GF-D8 (cell line): ENCODE measurements around the gene SVEP1.

ENCODE experiments used
- DNase-seq: peaks from one replicate; lab custom pipeline; 2025; lab: John Stamatoyannopoulos, UW

The SVEP1 gene

DNA sequence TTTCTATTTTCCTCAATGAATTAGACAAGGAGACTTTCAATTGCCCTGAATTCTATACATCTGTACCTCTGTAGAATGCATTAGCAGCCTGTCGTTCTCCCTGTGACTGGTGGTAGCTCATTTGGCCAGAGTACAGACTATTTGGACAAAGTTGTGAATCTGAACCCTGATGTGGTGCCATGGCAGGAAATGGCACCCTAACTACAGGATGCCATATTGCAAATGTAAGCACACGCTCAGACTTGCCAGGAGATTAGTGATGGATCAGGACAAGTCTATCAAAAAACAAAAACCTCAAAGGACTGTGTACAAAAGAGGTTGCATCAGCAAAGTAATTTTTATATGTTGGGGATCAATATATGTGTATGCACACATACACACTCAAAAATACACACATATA lies 58.3 kb downstream of the SVEP1 start:
- no peak for DNase-seq

DNA sequence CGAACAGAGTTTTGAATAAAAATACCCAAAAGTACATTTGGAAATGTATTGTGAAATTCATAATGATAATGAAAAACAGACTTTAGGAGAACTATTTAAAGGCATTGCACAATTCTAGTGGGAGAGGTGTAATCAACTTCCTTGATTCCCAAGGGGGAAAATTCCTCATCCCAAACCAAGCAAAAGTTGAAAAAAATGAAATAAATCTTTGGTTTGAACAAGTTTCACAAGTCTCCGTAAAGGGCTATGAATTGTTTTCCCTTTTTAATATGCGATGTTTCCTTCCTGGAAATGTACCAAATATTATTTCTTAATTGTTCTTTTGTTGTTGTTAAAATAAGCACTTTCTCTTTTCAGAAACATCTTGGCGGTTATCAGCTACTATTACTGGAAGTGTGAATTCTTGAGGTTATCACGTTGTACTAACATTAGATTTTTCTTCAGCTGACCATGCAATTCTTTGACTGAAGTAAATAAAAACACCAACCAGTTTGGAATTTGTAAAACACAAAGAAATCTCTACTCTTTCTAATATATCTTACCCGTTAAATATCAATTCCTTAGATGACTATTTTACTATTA lies 59.3 kb downstream of the SVEP1 start:
- no peak for DNase-seq

DNA sequence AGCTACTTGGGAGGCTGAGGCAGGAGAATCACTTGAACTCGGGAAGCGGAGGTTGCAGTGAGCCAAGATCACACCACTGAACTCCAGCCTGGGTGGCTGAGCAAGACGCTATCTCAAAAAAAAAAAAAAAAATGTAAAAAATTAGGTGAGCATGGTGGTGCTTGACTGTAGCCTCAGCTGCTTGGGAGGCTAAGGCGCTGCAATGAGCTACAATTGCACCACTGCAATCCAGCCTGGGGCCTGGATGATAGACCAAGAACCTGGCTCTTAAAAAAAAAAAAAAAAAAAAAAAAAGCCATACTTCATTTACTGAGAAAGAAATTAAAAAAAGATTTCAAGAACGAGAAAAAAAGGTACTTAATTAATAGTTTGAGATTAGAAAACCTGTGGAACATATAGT lies 62.1 kb downstream of the SVEP1 start:
- DNase-seq = no peak

DNA sequence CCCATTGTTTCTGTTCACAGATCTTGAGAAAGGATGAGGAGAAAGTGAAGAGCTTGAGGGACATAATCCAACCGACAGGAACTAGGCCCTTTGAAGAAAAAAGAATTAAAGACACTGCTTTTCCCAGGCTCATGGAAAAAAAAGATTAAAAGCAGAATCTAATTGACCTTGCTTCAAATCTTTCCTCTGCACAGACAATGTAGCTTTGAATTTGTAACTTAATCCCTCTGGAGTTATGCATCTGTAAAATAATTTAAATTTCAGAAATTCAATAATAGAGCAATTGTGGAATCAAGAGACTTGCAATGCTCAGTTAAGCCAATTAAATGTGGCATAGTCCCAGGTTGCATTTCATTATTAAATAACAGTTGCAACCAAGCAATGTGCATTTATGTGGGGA lies 64.6 kb downstream of the SVEP1 start:
- no peak for DNase-seq

DNA sequence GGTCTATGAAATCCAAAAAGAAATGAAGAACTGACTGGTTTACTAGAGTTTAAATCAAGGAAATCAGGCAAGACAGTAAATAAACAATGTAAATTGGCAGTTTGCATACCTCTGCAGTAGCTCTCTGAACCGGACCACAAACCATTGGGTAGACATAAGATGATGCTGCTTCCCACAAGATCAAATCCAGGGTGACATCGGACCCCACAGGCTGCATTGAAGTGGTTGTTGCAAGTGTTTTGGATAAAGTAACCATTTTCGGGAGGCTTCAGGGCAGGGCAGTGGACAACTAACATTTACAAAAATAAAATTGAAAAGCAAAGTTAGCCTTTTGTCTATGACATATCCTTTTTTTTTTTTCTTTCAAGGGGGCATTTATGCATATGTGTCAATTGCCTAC lies 66.7 kb downstream of the SVEP1 start:
- no peak for DNase-seq

DNA sequence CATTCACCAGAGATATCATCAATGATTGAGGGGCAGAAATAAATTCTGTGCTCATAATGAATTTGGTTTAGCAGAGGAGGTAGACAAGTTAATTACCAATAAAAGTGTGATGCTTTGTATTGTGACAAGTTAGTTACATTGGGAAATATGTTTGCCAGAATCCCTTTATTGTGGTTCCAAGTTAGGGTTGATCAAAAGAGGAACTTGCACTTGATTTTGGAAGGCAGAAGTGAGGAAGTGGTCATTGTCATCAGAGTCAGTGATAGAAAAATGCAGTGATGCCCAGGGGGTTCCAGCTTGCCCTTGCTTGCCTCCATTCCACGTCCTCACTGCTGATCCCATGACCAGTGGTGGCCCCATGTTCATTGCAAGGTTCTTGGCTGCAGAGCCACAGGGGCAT lies 69.7 kb downstream of the SVEP1 start:
- DNase-seq = no peak

DNA sequence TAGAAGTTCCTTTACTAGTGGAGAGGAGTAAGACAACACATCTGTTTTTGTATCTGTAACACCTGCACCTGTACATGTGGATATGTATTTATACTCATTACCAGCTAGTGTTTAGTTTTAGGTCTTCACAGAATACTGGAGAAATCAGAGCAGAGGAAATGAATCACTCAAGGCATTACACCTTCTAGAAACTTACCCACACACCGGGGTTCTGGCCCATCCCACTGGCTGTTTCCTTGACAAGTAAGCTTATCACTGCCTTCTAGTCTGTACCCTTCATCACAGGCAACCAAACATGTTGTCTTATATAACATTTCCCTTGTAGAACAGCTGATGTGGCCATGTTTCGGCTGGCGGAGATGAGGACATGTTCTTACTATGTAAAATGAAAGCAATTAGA lies 76.7 kb downstream of the SVEP1 start:
- no peak for DNase-seq

DNA sequence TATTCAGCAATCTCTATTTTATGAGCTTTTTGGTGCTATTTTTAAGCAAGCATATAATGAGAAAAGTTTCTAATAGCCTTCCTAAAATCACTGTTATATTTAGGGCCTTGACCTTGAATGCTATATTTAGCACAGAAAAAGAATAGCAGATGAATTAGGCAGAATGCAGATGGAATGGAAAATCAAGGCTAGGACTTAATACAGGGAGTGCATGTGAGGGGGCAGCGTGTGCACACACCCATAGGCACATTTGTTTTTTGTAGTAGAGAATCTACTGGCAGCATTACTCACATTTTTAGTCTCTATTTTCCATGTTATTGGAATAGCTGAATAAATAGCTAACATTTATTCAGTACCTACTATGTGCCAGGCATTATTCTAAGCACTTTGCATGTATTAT lies 79.9 kb downstream of the SVEP1 start:
- DNase-seq = no peak

DNA sequence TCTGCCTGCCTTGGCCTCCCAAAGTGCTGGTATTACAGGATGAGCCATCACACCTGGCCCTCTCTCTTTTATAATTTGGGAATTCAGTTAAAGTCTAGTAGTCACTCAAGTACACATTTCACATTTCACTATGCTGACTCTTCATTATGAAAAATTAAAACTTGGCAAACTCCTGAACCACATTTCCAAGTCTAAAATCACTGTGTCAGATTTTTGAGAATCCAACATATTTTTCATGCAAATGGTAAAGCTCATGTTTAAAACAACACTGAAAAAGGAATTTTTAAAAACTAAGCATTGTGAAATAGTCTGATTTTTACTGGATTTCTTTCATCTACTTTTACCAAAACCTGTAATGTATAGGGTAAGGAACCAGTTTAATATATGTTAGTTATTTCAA lies 92.3 kb downstream of the SVEP1 start:
- no peak for DNase-seq

DNA sequence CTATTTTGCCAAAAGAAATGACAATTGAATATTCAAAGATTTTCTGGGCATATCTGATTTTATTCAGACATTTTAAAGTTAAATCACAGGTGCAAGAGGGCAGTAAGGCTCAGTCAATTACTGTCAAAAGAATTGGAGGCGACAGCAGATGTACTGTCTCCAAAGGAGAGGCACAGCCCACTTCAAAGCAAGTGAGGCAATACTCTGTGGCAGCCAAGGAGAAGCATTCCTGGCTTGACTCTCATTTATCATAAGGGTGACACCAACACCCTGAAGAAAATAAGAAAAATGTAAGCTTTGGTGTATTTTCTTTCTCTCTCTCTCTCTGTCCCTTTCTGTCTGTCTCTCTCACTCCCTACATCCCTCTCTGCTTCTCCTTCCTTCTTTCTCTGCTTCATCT lies 93.3 kb downstream of the SVEP1 start:
- no peak for DNase-seq

DNA sequence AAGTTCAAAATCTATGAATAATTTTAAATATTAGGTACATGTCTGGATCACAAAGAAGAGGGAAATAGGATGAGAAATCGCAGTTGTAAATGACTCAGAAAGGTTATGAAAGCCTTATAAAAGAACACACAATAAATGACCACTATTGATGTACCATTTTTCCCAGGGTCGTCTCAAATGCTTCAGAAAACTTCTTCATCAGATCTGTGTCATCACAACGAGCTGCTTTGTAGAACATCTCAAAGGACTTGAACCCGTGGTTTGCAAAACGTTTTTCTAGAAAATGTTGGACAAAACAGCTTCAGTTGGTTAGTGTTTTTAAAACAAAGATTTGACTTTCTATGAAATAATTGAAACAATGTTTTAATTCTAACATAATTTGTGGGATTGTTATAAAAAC lies 100.1 kb downstream of the SVEP1 start:
- no peak for DNase-seq

DNA sequence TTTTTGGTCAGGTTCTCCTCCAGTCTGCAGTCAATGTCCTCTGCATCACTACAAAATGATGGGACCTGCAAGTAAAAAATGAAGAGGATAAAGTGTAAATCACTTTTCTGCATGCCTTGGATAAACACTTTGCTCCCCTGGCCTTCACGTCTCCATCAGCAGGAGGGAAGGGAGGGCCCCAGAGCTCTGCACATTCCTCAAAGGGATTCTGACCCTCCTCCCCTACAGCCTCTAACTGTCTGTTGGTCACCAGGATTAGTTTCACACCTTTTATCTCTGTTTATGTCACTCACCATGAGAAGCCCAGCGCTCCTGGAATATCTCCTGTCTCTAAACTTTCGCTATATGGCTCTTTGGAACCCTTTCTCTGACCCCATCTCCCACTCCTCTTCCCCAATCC lies 103.3 kb downstream of the SVEP1 start:
- DNase-seq = no peak

DNA sequence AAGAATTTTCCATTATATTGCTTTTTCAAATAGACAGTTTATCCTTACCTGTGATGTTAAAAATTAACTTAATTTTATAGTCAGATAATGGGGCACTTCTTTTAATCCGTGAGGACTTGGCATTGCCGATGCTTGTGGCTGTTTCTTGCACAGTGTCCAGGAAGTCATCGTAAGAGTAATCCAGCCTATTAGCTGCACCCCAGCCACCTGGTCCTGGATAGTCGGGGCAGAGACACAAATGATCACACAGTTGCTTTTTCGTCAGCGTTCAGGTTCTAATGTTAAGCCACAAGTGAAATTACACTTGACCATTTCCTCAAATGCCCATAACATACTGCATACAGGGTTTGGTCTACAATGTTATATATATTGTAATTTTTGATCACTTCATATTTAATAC lies 107.4 kb downstream of the SVEP1 start:
- no peak for DNase-seq

DNA sequence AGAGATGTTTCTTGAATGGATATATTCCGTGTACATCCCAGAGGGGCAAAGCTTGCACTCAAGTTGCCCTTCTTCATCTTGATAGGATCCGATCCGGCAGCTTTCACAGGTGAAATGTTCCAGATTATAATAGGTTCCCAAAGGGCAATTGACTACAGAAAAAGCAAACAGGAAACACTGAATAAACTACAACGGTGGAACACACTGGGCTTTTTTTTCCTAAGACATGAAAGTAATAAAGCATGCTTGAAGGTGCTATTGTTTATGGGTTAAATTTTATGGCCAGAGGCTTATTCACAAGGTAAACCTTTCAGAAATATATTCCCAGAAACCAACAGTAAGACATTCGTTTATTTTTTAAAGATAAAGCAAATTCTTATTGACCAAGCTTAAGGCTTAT lies 110.6 kb downstream of the SVEP1 start:
- DNase-seq = no peak

DNA sequence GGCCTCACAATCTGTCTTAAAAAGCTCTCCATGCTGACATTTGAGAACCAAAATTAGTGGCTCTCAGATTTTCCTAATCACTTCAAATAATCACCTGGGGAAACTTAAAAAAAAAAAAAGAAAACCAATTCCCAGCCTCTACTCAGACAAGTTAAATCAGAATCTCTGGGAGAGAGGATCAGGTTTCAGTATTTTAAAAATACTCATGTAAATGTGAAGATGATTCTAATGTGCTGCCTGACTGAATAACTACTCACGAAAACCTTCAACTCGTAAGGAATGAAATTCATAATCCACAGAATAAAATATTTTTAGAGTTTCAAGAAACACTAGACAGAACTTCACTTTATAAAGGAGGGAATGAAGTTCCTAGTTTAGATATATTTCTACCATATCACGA lies 114.4 kb downstream of the SVEP1 start:
- no peak for DNase-seq

DNA sequence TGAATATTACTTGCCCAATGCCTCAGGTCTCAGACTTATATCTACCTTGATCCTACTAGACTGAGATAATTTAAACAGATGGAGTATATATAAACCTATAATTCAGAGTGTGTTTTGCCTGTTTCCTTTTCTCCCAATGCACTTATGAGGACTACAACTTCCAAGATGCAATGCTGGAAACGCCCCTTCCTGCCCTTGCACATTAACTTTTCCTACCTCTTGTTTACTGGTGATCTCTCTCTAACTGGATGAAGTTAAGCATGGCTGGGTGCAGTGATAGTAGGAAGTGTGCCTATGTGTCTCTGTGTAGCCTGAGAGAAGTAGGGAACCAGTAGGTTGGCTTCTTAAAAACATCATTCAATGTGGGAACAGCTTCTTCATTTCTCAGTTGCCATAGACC lies 115.2 kb downstream of the SVEP1 start:
- no peak for DNase-seq

DNA sequence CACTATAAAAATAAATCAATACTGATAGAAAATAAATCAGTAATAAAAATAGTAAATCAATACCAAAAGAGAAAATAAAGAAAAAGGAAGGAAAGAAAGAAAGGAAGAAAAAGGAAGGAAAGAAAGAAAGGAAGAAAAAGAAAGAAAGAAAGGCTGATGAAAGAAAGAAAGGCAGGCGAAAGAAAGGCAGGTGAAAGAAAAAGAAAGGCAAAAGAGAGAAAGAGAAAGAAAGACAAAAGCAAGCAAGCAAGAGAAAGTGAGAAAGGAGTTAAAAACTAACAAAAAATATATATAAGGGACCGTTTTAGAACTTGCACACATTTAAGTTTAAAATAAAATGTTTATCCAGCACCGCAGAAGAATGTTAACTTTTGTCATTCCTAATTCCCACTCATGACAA lies 116.0 kb downstream of the SVEP1 start:
- DNase-seq = no peak

DNA sequence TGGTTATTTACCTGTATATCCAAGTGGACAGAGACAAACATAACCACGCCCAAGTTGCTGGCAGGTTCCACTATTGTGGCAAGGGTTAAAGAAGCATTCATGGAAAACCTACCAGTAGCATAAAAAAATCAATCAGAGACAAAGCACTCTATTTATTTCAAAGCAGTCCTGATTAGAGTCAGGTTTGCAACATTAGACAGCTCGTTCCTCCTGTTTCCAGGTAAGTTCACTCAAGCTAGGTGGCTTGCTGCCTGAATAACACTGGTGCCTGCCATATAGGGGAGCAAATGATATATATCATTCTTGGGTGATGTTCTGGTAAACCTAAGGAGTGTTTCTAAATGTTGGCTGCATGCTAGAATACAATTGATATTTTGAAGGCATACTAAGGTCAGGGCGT lies 122.3 kb downstream of the SVEP1 start:
- no peak for DNase-seq

DNA sequence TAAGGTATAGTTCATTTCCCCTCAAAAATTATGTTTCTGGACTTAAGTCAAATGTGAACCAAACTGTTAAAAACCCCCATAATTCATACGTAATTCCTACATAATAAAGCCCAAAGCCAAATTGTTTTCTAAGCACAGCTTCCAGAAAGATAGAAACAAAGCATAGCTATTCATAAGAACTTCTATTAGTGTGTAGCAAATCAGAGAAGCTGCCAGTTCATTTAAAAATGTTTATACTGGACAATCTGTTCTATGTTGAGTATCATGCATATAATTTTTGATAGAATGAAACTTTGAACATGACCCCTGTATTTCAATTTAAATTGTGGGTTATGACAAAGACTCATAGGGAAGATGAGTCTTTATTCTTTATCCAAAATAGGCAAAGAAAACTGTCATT lies 122.9 kb downstream of the SVEP1 start:
- DNase-seq = no peak

DNA sequence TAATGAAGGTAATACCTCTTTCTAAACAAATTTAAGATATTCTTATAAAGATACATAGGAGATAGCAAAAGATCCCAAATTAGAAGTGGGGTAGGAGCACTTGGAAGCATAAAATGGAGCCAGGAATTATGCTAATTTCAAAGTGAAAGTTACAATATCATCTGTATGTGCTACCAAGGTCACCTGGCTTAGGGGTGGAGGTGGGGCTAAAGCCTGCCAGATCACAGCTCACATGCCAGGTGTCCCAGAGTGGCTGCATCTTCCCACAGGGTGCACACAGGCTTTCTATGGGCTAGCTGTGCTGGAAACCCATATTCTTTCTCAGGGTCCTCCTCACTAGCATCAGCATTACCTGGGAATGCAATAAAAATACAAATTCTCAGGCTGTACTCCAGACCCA lies 123.7 kb downstream of the SVEP1 start:
- DNase-seq = no peak

DNA sequence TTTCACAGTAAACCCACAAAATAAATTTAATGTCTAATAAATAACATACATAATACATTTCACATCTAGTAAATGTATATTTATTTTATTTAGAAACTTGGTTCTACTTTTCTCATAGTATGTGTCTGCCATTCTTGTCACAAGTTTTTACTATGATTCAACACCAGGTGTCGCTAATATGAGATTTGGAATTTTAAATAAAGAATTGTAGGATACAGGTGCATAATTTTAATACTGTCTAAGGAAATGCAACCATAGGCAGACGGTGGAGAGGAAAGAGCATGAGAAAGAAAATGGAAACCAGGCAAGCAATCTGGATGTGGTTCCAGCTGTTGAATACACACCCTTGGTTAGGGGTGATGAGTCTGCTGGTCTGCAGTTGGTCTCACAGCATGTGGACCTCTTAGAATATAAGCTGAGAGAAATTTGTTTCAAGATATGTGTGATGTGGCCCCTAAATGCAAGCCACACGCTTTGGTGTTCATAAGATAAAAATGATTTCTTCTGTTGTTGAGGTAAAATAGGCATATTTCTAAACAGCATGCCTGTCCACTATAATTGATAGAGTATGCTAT lies 127.2 kb downstream of the SVEP1 start:
- no peak for DNase-seq

DNA sequence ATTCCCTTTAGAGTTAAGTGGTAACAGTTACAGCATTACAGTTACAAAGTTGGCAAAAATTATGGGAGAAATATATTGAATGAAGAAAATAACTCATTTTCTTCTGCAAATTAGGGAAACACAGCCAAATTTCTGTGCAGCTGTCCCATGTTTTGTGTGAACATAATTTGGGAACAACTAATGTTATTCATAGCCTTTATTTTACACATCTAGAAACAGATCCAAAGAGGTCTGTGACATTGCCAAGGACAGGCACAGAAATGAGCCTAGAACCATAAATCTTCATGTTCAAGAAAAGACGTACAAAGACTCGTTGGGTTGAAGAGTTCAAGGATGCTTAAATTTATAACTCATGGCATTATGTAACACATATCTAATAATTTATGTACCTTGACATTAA lies 127.8 kb downstream of the SVEP1 start:
- DNase-seq = no peak

DNA sequence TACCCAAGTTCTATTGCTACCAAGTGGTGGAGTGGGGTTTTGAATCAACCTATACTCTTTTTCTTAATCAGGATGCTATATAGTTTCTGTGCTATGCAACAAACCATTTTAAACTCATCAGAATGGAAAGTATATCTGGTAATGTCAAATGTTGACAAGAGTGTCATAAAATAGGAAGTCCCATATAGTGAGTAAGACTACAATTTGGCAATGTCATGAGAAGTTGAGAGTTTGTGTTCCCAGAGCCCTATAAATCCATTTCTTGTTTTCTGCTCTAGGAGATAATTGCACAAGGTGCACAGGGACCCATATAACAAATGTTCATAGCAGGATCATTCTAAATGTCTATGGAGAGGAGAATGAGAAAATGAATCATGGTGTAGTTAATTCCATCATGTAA lies 132.1 kb downstream of the SVEP1 start:
- no peak for DNase-seq

DNA sequence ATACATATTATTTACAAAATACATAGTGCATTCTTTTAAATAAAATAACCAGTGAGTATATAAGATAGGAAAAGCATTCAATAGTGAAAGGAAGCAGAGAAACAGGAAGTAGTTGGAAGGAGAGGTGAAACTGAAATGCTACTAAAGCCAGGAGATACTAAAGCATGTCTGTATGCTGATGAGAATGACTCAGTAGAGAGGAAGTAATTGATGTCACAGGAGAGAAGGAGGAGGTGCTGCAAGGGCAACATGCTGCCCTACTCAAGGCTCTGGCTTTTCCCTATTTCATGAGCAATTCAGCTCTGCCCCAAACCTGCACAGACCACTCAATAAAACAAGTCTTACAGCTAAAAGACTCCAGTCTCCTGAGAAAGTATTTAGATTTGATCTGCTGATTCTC lies 133.4 kb downstream of the SVEP1 start:
- no peak for DNase-seq

DNA sequence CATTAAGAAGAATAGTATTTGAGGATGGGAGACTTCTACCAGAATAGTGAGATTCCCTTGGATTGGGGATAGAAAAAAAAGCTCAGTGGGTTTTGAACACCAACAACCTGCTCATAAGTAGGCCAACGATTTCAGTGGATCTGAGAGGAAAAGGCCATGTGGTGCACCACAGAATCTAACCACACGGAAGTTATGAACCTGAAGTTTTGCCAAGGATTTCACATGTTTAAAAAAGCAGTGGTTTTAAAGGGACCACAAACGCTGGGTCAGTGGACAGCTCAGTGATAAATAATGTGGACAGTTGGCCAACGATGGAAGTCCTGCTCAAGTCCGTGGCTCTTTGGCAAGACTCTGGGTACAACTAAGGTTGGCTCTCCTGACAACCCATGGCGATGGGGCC lies 134.6 kb downstream of the SVEP1 start:
- DNase-seq = no peak
